Glomerular endothelial cell (primary cell): ENCODE results near the gene OR13J1. TPM values are rescaled to one million over a fixed set of nuclear protein-coding genes. Genes with fewer than 3 reads are reported as not detected.
"Not testable (repeated sequence)": the region's sequence is repeated elsewhere in the genome, so short reads cannot be mapped to it uniquely, and the experiment has no call there.

Experiments
- DNase-seq: peaks from one replicate; pipeline ENCODE4 v3.0.0-alpha.2; 2011; ENCODE audit warnings: low read depth, low spot score; ENCODE audit errors: extremely low read depth
- total RNA-seq: library from RNA; depleted of rRNA; stranded (reverse); fragments of >200 nt; gene quantifications from 2 replicates; pipeline ENCODE4 v1.2.3, GENCODE V29; 2015

The OR13J1 gene
- total RNA-seq, 1 donor from 2014 or later, result not detected

DNA sequence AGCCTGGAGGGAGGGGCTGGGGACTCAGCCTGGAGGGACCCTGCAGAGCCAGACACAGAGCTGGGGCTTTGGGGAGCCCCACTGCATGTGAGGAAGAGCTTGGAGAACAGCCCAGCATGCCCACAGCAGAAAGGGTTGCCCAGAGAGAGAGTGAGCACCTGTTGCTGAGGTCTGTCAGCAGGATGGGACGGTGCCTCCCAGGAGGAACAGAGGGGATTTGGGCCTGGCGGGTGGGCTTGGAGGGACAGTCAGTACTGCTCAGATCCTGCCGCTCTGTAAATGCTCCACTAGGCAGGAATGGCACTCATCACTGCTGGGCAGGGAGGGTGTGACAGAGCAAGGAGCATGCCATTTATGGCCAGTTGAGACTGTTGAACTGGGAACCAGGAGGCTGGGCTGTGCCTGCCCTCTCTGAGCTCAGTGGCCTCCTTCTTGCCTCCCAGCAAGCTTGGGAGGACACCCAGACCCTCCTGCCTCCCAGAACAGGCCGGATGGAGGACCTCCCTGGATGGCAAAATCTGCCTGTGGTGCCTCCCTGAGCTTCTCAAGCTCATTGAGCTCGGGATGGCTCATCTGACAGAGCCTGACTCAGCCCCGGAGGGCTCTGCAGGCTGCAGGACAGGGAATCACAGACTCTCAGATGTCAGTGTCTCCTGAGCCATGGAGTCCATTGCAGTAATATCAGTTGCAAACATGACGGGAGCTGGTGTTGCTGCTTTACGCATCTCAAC lies 35.0 kb upstream of the OR13J1 start:
- no peak for DNase-seq

DNA sequence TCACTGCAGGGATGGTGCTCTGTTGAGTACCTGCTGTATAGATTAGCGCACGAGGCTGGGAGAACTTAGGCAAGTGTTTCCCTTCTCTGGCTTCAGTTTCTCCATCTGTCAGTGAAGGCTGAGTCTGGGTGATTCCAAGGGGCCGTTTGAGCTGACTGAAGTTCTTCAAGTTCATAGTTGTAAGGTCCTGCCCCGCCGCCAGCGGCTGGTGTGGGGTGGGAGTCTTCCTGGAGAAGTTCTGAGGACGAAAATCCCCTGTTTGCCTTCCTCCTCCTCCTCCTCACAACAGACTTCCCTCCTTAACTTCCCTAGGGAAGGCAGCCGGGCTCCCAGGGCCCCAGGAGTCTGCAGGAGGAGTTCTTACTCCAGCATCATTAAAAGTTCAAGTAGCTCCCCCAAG lies 34.1 kb upstream of the OR13J1 start:
- DNase-seq, result no peak

- no peak for DNase-seq
Observed at GRCh38 chr9:35903049-35903448, 32.8 kb upstream of the OR13J1 start.

DNA sequence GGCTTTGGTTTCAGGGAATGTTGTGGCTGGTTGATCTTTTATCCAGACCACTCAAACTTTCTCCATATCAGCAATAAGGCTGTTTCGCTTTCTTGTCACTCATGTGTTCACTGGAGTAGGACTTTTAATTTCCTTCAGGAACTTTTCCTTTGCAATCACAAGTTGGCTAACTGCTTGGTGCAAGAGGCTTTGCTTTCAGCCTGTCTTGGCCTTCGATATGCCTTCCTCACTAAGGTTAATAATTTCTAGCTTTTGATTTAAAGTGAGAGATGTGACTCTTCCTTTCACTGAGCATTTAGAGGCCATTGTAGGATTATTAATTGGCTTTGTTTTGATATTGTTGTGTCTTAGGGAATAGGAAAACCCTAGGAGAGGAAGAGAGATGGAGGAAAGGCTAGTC lies 28.8 kb upstream of the OR13J1 start:
- no peak for DNase-seq

DNA sequence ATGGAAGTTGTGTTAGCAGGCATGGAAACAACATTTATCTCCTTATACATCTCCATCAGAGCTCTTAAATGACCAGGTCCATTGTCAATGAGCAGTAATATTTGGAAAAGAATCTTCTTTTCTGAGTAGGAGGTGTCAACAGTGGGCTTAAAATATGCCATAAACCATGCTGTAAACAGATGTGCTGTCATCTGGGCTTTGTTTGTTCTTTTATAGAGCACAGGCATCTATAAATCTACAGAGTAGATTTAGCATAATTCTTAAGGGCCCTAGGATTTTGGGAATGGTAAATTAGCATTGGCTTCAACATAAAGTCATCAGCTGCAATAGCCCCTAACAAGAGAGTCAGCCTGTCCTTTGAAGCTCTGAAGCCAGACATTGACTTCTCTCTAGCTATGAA lies 28.1 kb upstream of the OR13J1 start:
- no peak for DNase-seq

DNA sequence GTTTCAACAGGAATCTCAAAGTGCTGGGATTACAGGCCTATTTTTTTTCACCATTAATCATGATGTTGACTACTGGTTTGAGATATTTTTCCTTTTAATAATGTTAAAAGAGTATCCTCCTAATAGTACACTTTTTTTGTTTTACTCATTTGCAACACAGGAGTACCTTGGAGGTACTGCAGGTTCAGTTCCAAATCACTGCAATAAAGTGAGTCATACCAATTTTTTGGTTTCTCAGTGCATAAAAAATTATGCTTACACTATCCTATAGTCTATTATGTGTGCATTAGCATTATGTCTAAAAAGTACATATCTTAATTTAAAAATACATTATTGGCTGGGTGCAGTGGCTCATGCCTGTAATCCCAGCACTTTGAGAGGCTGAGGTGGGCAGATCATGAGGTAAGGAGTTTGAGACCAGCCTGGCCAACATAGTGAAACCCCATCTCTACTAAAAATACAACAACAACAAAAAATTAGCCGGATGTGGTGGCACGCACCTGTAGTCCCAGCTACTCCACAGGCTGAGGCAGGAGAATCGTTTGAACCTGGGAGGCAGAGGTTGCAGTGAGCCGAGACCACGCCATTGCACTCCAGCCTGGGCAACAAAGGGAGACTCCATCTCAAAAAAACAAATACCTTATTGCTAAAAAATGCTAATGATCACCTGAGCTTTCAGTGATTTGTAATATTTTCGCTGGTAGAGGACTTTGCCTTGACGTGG lies 27.3 kb upstream of the OR13J1 start:
- DNase-seq, result not testable (repeated sequence)

DNA sequence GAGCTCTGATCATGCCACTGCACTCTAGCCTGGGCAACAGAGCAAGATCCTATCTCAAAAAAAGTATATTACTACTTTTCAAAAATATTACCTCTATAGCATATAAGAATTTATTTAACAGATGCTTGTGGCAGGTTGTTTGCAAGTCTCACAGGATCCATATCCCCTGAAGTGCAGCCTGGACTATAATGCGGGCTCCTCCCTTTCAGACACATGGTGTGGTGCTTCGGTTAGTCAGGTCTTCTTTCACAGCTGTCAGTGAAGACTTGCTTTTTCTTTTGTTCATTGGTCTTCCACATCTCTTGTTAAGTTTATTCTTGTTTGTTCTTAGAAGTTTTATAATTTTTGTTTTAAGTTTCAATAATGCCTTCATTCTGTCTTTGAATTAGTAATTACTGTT lies 26.4 kb upstream of the OR13J1 start:
- no peak for DNase-seq

DNA sequence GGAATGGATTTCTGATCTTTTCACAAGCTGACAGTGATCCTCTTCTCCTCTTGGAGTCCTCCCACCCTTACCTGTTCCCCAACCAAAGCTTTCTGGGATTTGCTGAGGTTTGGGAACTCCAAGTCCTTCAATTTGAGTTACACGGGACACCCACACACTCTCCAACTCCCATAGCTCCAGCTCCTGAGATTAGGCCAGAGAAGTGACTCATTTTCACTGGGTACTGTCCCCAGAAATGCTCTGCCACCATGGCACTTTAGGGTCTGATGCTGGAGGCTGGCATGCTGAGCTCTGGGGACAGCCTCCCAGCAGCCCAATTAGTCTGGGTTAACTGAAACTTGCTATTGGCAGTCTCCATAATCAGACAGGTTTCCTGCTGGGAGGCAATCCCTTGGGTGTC lies 21.9 kb upstream of the OR13J1 start:
- no peak for DNase-seq

DNA sequence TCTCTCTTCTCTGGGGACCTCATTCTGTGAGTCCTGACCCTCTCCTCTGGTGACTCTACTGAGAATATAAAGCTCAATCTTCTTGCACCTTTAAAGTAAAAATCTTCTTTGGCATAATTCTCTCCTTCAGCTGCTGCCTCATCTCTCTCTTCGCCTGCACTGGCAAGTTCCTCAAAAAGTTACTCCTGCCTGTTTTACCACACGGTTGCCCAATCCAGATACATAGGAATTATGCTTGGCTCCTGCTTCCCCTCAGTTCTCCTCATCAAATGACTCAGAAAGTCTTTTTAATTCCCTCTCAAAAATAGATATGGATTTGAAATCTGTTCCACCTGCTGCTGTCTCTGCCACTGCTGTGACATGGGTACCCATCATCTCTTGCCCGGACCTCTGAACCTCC lies 21.4 kb upstream of the OR13J1 start:
- no peak for DNase-seq

GRCh38 chr9:35884908-35885307 lies 14.7 kb upstream of the OR13J1 start:
- DNase-seq, result not testable (repeated sequence)

- DNase-seq, result no peak
Observed at GRCh38 chr9:35882996-35883395, 12.8 kb upstream of the OR13J1 start.

GRCh38 chr9:35882263-35882848 lies 12.2 kb upstream of the OR13J1 start:
- no peak for DNase-seq

DNA sequence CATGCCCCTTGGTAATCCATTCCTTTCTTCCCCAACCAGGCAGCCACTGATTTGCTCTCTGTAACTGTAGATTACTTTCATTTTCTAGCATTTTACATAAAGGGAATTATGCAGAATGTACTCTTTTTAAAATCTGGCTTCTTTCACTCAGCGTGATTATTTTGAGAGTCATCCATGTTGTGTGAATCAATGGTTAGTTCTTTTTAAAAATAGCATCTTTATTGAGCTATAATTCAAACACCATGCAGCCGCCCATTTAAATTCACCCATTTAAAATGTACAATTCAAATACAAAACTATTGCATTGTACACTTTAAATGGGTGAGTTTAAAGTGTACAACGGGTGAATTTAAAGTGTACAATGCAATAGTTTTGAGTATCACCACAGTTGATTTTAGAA lies 2.3 kb upstream of the OR13J1 start:
- DNase-seq, result no peak

DNA sequence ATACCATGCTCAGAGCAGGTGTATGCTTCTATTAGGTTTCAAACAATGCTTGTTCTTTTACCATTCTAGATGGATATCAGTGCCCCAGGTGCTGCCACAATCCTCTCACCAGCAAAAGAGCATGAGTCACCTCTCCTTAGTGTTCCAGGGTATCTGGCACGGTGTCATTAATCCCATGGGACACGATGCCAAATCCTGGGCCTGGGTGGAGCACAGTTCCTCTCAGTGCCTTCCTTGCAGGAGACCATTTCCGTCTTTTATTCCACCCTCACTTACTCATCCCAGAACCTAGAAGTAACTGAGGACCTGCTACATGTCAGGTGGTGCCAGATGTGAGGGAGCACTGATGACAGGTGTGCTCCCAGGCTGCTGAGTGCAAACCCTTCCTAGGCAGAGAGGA lies 1.3 kb upstream of the OR13J1 start:
- no peak for DNase-seq

- no peak for DNase-seq
Observed at GRCh38 chr9:35869621-35870216, 482 bp downstream of the OR13J1 start.

DNA sequence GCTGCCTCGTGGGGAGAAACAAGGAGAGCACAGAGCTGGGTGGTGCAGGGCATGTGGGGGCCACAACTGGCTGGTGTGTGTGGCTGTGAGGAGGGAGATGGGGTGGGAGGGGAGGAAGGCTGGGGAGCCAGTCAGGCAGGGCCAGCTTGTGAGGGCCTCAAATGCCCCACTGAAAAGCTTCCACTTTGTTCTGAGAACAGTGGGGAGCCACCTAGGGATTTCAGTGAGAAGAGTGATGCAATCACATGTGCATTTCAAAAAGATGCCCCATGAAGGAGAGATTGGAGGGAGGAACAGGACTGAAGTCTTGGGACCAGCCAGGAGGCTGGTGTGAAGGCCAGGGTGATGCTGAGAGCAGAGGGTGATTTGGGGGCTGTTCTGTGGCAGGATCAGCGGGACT lies 1.3 kb downstream of the OR13J1 start:
- no peak for DNase-seq

- DNase-seq, result no peak
Observed at GRCh38 chr9:35867538-35867937, 2.7 kb downstream of the OR13J1 start.

- no peak for DNase-seq
Observed at GRCh38 chr9:35864695-35865255, 5.4 kb downstream of the OR13J1 start.

GRCh38 chr9:35863583-35863982 lies 6.6 kb downstream of the OR13J1 start:
- DNase-seq, result no peak

GRCh38 chr9:35862328-35862727 lies 7.9 kb downstream of the OR13J1 start:
- DNase-seq, result no peak

- no peak for DNase-seq
Observed at GRCh38 chr9:35861161-35861897, 8.9 kb downstream of the OR13J1 start.
